Posterior vena cava (tissue), 2 donors: ENCODE data around the gene ZC3H4. TPM values are rescaled to one million over a fixed set of nuclear protein-coding genes. Genes with fewer than 3 reads are reported as not detected.
"Not testable (repeated sequence)": the region's sequence is repeated elsewhere in the genome, so short reads cannot be mapped to it uniquely, and the experiment has no call there.

Experiments used
- DNase-seq: peaks from one replicate; pipeline ENCODE4 v3.0.0-alpha.2; 2020; ENCODE audit warnings: low spot score
- intact Hi-C, 2 donors: fragments of 100-400 bp; cut with DNase I; formaldehyde crosslinking; loops; one replicate each; pipeline versions ENCODE4 v1.14.1 to v1.14.2; 2022 to 2023
- total RNA-seq, 2 donors: library from RNA; stranded (reverse); fragmentation: NEBNext Ultra II Directional; extraction: Animal tissue kit (Norgen Biotek cat#: 25700); gene quantifications; one replicate each; pipeline ENCODE4 v1.2.1, GENCODE V29; 2021
- donor health status: DM: yes; HTN: yes; CAD: no.
- donor health status: DM: yes; HTN: yes; CAD: no.

Gene ZC3H4
- total RNA-seq, 2 donors from 2014 or later = 33.6 to 39.5 TPM

DNA sequence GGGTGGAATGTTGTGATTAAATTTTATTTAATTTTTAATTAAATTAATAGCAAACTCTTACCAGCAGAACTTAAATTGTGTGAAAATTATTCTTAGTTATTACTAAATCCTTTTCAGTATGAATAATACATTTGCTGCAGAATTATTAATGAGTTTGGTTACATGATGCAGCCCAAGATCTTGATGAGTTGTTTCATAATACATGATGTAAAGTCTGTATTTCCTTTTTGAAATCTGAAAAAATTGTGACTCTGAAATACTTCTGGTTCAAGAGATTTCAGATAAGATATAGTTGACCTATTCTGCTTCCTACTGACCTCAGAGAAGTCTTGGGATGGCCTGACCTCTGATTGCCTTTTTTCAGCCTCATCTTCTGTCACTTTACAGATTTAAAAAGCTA, 28.1 kb upstream of the ZC3H4 start:
- intact Hi-C loops = loop anchor here in 1 of 2 donors (10.0 kb wide), 1 partner anchor 103 kb away; no protein-coding TSS in a partner anchor
- DNase-seq = no peak

DNA sequence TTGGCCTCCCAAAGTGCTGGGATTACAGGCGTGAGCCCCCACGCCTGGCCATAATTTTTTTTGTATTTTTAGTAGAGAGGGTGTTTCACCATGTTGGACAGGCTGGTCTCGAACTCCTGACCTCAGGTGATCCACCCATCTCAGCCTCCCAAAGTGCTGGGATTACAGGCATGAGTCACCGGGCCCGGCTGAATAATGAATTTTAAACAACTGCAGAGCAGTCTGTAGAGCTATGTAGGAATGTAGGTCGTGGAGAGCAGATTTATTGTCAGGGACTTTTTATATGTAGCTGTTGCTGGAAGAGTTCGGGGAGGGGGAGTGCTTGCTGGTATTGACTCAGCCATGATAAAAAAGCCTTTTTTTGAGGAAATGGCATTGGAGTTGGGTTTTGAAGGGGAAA, 27.7 kb upstream of the ZC3H4 start:
- DNase-seq = not testable (repeated sequence)
- intact Hi-C loops = loop anchor here in 1 of 2 donors (10.0 kb wide), 1 partner anchor 104 kb away; no protein-coding TSS in a partner anchor

DNA sequence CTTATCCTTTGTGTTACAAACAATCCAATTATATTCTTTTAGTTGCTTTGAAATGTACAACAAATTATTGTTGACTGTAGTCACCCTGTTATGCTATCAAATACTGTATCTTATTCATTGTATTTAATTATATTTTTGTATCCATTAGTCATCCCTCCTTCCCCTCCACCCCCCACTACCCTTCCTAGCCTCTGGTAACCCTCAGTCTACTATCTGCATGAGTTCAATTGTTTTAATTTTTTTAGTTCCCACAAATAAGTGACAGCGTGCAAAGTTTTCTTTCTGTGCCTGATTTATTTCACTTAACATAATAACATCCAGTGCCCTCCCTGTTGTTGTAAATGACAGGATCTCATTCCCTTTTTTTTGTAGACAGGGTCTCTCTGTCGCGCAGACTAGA, 21.6 kb upstream of the ZC3H4 start:
- intact Hi-C loops = no loop called here
- DNase-seq = no peak

DNA sequence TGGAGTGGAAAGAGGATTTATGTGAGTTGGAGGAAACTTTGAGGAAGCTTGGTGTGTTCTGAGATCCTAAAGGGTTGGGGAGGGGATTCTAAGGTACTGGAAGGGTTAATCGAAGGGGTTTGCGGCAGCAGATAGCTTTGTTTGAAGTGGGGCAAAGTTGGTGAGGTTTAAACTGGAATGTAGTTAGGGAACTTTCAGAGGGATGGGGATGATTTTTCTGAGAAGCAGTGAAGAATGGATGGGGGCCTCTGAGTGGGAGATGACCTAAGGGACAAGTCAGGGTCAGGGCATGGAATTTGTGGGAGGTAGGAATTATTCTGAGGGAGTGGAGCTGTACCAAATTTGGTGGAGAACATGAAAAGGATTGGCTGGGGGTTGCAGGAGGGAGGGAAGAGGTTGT, 21.0 kb upstream of the ZC3H4 start:
- intact Hi-C loops = no loop called here
- no peak for DNase-seq

DNA sequence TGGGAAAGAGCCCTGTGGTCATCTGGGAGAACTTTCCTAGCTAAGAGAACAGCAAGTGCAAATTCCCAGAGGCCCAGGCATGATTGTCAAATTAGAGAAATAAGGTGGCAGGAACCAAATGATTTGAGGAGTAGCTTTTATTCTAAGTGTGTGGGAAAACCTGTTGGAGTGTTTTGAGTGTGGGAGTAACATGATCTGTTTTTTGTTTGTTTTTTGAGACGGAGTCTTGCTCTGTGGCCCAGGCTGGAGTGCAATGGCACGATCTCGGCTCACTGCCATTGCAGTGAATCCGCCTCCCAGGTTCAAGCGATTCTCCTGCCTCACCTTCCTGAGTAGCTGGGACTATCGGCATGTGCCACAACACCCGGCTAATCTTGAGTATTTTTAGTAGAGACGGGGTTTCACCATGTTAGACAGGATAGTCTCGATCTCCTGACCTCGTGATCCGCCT, 19.5 kb upstream of the ZC3H4 start:
- DNase-seq = no peak
- intact Hi-C loops = no loop called here

DNA sequence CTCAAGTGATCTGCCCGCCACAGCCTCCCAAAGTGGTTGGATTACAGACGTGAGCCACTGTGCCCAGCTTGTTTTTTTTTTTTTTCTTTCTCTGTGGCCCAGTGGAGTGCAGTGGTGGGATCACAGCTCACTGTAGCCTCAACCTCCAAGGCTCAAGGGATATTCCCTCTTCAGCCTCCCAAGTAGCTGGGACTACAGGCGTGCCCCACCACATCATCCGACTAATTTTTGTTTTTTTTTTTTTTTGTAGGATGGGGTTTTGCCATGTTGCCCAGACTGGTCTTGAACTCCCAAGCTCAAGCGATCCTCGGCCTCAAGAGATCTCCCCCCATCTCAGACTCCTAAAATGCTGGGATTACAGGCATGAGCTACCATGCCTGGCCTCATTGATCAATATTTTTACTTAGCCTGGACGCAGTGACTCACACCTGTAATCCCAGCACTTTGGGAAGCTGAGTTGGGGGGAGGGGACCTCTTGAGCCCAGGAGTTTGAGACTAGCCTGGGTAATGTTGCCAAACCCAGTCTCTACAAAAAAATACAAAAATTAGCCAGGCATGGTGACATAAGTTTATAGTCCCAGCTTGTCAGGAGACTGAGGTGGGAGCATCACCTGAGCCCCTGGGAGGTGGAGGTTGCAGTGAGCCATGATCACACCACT, 18.7 kb upstream of the ZC3H4 start:
- intact Hi-C loops = no loop called here
- DNase-seq = no peak

DNA sequence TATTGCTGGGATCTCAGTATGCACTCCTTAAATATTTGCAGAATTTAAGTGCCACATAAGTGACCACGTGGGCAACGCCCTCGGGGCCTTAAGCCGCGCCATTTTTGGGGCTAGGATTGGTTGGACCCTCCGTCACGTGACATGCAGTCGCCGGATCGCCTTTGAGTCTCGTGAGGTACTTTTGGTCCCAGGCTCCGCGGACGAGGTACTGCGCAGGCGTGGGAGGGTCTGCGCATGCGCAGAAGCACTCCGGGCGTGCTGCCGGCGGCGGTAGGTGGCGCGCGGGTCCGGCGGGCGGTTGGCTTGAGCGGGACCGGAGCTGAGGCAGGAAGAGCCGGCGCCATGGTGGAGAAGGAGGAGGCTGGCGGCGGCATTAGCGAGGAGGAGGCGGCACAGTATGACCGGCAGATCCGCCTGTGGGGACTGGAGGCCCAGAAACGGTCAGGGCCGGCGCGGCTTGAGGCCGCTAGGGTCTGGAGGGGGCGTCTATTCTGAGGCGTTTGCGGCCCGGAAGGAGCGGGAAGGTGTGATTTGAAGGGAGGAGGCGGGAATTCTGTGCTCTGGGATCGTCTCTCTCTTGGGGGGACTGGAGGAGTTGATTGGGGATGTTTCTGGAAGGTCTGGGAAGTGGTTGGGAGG, 17.1 kb upstream of the ZC3H4 start, which contains the start of gene SAE1:
Gene SAE1, plus strand, starts transcription at position 247 of the 639 bp plus-strand sequence. Its CDS starts 96 bp downstream, at position 343.
- intact Hi-C loops = no loop called here
- peak; percentile 98 for DNase-seq

DNA sequence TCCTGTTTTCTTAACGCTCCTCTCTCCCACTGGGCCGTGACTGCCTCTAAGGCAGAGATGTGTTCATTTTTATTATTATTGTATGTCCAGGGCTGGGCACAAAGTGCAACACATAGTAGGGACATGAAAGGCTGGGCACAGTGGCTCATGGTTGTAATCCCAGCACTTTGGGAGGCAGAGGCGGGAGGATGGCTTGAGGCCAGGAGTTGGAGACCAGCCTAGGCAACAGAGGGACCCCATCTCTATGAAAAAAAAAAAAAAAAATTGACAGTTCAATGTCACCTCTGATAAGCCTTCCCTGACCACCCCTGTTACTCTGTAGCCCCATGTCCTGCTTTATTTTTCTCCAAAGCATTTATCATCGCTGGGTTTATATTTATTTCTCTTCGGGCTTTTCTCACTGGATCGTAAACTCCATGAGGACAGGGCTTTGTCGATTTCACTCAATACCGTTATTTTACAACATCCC, 16.6 kb upstream of the ZC3H4 start:
- intact Hi-C loops = no loop called here
- peak; percentile 46 for DNase-seq

DNA sequence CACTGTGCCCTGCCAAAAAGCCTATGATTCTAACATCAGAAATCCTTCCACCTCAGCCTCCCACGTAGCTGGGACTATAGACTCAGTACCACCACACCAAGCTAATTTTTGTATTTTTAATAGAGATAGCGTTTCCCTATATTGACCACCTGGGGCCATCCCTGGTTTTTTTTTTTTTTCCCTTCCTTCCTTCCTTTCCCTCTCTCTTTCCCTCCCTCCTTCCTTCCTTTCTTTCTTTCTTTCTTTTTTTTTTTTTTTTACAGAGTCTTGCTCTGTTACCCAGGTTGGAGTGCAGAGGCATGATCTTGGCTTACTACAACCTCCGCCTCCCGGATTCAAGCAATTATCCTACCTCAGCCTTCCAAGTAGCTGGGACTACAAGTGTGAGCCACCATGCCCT, 16.0 kb upstream of the ZC3H4 start:
- intact Hi-C loops = loop anchor here (5.0 to 10.0 kb wide), 2 partner anchors 52 to 95 kb away; no protein-coding TSS in a partner anchor
- DNase-seq = no peak

DNA sequence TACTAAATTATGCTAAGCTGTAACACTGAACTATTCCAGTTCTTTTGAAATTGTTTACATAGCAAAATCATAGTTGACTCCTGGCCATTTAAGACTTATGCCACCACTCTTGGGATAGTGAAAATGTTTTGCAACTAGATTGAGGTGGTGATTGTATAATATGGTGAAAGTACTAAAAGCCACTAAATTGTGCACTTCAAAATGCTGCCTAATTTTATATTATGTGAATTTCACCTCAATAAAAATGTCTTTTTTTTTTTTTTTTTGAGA, 12.0 kb upstream of the ZC3H4 start:
- intact Hi-C loops = loop anchor here (2.0 to 10.0 kb wide), 3 partner anchors 45 to 91 kb away; no protein-coding TSS in a partner anchor
- DNase-seq = no peak

DNA sequence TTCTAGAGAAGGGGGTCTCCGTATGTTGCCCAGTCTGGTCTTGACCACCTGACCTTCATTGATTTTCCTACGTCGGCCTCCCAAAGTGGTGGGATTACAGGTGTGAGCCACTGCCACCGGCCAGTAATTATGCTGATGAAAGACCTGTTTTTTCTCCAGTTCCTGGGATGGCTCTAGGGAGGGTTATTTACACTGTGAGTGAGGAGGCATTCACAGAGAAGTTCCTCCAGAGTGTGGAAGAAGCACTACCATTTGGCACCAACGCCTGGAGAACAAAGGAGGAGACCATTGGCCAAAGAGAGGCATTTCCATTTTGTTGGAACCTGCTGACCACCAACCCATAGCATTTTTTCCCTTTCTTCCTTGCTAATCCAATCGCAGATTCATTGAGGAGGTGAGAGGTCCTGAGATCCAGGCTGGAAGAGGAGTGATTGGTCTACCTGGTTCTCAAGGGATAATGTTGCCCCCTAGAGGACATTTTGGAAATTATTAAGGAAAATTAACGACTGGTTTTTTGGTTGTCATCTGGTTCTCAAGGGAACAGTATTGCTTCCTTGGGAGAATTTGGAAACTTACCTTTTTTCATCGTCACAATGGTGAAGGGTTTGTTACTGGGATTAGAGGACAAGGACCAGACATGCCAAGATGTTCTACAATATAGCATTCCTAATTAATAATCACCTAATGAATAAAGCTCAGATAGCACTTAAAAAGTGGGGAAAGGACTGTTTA, 11.5 kb upstream of the ZC3H4 start:
- intact Hi-C loops = loop anchor here (2.0 to 10.0 kb wide), 3 partner anchors 44 to 90 kb away; no protein-coding TSS in a partner anchor
- DNase-seq = peak; percentile 16

DNA sequence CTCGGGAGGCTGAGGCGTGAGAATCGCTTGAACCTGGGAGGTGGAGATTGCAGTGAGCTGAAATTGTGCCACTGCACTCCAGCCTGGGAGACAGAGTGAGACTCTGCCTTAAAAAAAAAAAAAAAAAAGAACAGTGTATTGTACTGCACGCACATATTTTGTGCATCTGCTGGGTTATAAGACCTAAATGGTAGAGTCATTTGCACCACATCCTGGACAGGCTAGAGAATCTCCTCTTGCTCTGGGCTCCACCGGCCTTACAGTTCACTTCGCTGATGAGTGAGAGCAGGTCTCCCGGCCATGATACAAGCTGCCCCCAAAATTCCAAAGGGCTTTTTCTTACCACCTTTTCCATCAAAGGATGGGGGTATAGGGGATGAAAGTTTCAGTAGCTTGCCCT, 9.8 kb upstream of the ZC3H4 start:
- intact Hi-C loops = loop anchor here in 1 of 2 donors (10.0 kb wide), 1 partner anchor 89 kb away; no protein-coding TSS in a partner anchor
- DNase-seq = peak; percentile 1

DNA sequence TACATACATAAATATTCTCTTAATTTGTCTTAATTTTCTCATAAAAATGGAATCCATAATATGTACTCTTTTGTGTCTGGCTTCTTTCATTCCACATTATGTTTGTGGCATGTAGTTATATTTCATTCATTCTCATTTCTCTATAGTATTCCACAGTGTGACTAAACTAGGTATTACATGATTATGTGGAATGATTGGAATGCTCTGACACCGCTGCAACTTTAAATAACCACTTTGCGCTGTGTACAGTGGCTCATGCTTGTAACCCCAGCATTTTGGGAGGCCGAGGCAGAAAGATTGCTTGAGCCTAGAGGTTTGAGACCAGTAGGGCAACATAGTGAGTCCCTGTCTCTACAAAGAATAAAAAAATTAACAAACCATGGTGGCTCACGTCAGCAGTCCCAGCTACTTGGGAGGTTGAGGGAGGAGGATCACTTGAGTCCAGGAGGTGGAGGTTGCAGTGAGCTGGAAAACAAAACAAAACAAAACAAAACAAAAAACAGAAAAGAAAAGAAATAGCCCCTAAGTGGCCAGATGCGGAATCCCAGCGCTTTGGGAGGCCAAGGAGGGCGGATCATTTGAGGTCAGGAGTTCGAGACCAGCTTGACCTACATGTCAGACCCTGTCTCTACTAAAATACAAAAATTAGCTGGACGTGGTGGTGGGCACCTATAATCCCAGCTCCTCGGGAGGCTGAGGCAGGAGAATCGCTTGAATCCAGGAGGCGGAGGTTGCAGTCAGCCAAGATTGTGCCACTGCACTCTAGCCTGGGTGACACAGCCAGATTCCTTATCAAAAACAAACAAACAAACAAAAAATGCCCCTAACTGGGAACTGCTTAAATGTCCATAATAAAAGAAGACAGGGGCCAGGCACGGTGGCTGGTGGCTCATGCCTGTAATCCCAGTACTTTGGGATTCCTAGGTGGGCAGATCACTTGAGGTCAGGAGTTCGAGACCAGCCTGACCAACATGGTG, 9.1 kb upstream of the ZC3H4 start:
- no peak for DNase-seq
- intact Hi-C loops = loop anchor here in 1 of 2 donors (10.0 kb wide), 1 partner anchor 88 kb away; no protein-coding TSS in a partner anchor

DNA sequence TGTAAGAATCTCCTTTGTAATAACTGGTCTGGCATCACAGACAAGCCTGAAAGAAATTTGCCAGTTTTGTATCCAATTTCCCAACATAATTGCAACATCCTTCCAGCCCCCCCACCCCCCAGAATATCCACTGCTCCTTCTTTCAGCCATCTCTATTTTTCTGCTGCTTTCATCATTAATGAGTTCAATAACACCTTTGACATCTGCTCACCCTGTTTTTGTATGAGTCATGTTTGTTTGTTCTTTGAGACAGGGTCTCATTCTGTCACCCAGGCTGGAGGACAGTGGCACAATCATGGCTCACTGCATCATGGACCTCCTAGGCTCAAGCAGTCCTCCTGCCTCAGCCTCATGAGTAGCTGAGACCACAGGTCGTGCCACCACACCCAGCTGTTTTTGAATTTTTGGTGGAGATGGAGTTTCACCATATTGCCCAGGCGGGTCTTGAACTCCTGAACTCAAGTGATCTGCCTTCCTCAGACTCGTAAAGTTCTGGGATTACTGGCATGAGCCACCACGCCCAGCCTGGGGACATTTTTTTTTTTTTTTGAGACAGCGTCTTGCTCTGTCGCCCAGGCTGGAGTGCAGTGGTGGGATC, 7.0 kb upstream of the ZC3H4 start:
- DNase-seq = no peak

DNA sequence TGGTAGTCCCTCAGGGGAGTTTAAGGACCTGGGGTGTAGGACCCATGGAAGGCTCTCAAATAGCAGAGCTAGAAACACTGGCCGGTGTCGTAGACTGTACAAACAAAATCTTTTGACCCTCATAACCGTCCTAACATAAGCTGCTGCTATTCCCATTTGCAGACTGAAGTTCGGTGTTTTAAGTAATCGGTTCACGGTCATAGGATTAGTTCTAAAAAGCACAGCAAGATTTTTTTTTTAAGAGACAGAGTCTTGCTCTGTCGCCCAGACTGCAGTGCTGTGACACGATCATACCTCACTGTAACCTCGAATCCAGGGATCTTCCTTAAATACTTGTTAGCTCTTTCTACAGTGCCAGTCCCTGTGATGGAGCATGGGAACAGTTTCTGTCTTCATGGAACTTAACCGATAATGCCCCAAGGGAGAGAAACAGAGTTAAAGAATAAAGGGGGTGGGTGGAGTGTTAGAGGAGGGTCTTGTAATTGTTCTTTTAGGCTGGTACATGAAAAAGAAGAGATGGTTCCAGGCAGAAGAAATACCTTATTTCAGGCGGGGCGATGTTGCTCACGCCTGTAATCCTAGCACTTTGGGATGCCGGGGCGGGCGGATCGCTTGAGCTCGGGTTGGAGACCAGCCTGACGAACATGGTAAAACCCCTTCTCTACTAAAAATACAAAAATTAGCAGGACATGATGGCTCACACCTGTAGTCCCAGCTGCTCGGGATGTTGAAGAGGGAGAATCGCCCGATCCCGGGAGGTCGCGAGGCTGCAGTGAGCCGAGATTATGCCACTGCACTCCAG, 475 bp upstream of the ZC3H4 start:
- intact Hi-C loops = no loop called here
- no peak for DNase-seq

More for the DNA sequence above, 7.0 kb upstream of the ZC3H4 start:
- intact Hi-C loops = loop anchor here in 1 of 2 donors (10.0 kb wide), 1 partner anchor 86 kb away; no protein-coding TSS in a partner anchor

DNA sequence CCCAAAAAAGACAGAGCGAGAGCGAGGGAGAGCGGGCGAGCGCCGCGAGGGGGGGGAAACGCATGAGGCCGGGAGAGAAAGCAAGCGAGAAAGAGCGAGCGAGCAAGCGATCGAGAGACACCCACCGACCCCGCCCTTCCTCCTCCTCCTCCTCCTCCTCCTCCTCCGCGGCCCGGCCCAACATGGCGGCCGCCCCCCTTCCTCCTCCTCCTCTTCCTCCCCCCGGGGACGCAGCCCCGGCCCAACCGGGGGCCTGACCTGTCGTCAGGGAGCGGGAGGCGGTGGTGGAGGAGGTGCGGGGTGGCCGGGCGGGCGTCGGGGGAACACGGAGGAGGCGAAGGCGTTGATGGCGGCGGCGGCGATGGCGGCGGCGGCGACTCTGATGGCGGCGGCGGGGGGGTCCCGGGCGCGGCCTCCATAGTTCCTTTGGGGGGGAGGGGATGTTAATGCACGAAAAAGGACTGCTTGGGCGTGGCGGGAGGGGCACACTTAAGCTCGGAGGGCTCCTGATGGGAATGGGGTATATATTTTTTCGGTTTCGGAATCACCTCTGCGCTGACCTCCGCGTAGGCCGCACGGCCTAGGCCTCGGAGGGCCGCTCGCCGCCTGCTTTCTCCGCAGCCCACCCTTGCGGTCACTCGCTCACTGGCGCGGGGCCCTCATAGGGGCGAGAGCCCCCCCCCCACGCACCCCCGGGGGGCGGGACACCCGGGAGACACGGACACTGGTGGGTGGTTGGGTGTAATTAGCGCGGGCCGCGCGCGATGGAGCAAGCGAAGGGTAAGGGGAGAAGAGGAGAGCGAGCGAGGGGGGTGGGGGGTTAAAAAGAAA, 1.2 kb downstream of the ZC3H4 start:
- peak; percentile 97 for DNase-seq
- intact Hi-C loops = no loop called here
